ENCODE data around the gene INSRR. TPM values are rescaled to one million over a fixed set of nuclear protein-coding genes. Genes with fewer than 3 reads are reported as not detected.

INSRR gene
- total RNA-seq, 1 donor from 2014 or later: 0.07 TPM

- no peak overlapping the region for H3K27ac Mint-ChIP-seq (ENCODE audit: unreplicated experiment)
- peak; percentile 29 for TF ChIP-seq CTCF (conservative IDR thresholded peaks at IDR 0.05)
- peaks cover 4% of the 10 kb centered on the region for H3K4me1 Mint-ChIP-seq
- H3K27me3 Mint-ChIP-seq (ENCODE audit: low read depth): peaks cover 20% of the 10 kb centered on the region
- H3K4me3 Mint-ChIP-seq: no peak overlapping the region
- no peak for DNase-seq (ENCODE audit: low read depth, low spot score)
- no peaks in the 10 kb centered on the region for H3K36me3 Mint-ChIP-seq (ENCODE audit: low read depth)
- H3K9me3 Mint-ChIP-seq: no peaks in the 10 kb centered on the region
These were observed 17.4 kb upstream of the INSRR start for GRCh38 chr1:156876281-156876680.

- DNase-seq (ENCODE audit: low read depth, low spot score): no peak
- Mint-ChIP-seq H3K36me3 (ENCODE audit: low read depth) (no peaks in the 10 kb centered on the region), H3K4me1 (peaks cover 4% of the 10 kb centered on the region), H3K9me3 (no peaks in the 10 kb centered on the region), H3K4me3 (no peak overlapping the region), H3K27me3 (ENCODE audit: low read depth) (peaks cover 16% of the 10 kb centered on the region), H3K27ac (ENCODE audit: unreplicated experiment) (no peak overlapping the region)
- no peak for TF ChIP-seq CTCF (conservative IDR thresholded peaks at IDR 0.05)
These were observed 16.4 kb upstream of the INSRR start for GRCh38 chr1:156875341-156875615.

GRCh38 chr1:156874572-156875340 lies 15.8 kb upstream of the INSRR start:
- Mint-ChIP-seq H3K36me3 (ENCODE audit: low read depth) (no peaks in the 10 kb centered on the region), H3K4me3 (no peak overlapping the region), H3K4me1 (peaks cover 4% of the 10 kb centered on the region), H3K27me3 (ENCODE audit: low read depth) (peaks cover 16% of the 10 kb centered on the region), H3K9me3 (no peaks in the 10 kb centered on the region), H3K27ac (ENCODE audit: unreplicated experiment) (no peak overlapping the region)
- no peak for TF ChIP-seq CTCF (conservative IDR thresholded peaks at IDR 0.05)
- DNase-seq (ENCODE audit: low read depth, low spot score): no peak

- Mint-ChIP-seq H3K9me3 (no peaks in the 10 kb centered on the region), H3K4me1 (peaks cover 4% of the 10 kb centered on the region), H3K27ac (ENCODE audit: unreplicated experiment) (no peak overlapping the region), H3K36me3 (ENCODE audit: low read depth) (no peaks in the 10 kb centered on the region), H3K4me3 (no peak overlapping the region), H3K27me3 (ENCODE audit: low read depth) (peaks cover 19% of the 10 kb centered on the region)
- DNase-seq (ENCODE audit: low read depth, low spot score): no peak
- no peak for TF ChIP-seq CTCF (conservative IDR thresholded peaks at IDR 0.05)
These were observed 15.2 kb upstream of the INSRR start for GRCh38 chr1:156874142-156874541.

GRCh38 chr1:156873659-156874058 lies 14.7 kb upstream of the INSRR start:
- Mint-ChIP-seq H3K4me3 (no peak overlapping the region), H3K36me3 (ENCODE audit: low read depth) (no peaks in the 10 kb centered on the region), H3K27ac (ENCODE audit: unreplicated experiment) (no peak overlapping the region), H3K27me3 (ENCODE audit: low read depth) (peaks cover 17% of the 10 kb centered on the region), H3K9me3 (no peaks in the 10 kb centered on the region), H3K4me1 (peaks cover 4% of the 10 kb centered on the region)
- no peak for TF ChIP-seq CTCF (conservative IDR thresholded peaks at IDR 0.05)
- no peak for DNase-seq (ENCODE audit: low read depth, low spot score)

Data from neural crest cell (in vitro differentiated cells).